Stimulated activated naive CD8-positive, alpha-beta T cell treated with anti-CD3 and anti-CD28 coated beads, Interleukin-15, Interleukin-2, amounts not matched to agents 100 ng/mL and 50 ng/mL, for 24 hours (primary cell): ENCODE measurements around the gene DRC1.

Experiments used
- H3K27ac Mint-ChIP-seq: one replicate; pipeline ENCODE4 v1.8.0; 2021; ENCODE audit warnings: mild to moderate bottlenecking, mixed read lengths
- H3K27me3 Mint-ChIP-seq: one replicate; pipeline ENCODE4 v1.8.0; 2021; ENCODE audit warnings: mixed read lengths
- H3K36me3 Mint-ChIP-seq: one replicate; pipeline ENCODE4 v1.8.0; 2021; ENCODE audit warnings: low read depth, mixed read lengths
- H3K4me1 Mint-ChIP-seq: one replicate; pipeline ENCODE4 v1.8.0; 2021; ENCODE audit warnings: low read depth, mixed read lengths
- H3K4me3 Mint-ChIP-seq: one replicate; pipeline ENCODE4 v1.8.0; 2021; ENCODE audit warnings: mild to moderate bottlenecking, mixed read lengths
- H3K9me3 Mint-ChIP-seq: one replicate; pipeline ENCODE4 v1.8.0; 2021; ENCODE audit warnings: mixed read lengths

DRC1 gene

DNA sequence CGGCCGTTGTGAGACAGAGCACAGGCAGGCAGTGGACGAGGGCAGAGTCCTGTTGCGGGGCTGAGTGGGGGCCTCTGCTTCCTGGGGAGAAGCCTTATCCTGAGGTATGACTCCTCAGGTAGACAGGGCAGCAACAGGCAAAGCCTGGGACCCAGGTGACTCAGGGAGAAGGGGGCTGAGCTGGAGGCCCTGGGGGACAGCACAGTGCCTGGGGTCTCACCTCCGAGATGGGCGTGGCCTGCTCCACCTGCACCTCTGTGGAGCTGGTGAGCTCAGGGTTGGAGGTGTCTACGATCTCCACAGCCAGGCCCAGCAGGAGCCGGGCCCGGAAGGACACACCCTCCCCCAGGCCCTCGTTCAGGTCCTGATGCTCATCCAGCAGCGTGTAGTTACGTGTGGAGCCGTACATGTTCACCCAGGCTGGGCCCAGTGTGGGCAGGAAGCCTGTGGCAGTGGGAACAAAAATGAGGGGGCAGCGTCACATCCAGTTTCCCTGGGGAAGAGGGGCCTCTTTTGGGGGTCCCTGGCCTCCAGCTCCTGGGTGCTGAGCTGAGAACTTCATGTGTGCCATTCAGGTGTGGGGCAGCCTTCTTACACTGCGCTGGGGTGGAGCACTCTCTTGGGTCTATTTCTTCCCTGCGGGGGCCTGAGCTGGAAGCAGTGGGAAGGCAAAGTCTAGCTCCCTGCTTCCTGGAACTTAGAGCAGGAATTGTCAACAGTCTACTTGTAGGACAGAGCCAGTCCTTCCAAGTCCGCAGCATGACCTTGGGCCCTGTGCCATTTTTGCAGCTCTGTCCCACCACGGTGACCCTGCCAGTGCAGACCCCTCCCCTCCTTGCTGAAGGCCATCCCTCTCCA lies 79.1 kb downstream of the DRC1 start:
- no peaks in the 10 kb centered on the region for H3K9me3 Mint-ChIP-seq
- peaks cover 4% of the 10 kb centered on the region for H3K4me1 Mint-ChIP-seq
- H3K4me3 Mint-ChIP-seq: no peak overlapping the region
- H3K27ac Mint-ChIP-seq: no peak overlapping the region
- H3K27me3 Mint-ChIP-seq: peaks cover 2% of the 10 kb centered on the region
- no peaks in the 10 kb centered on the region for H3K36me3 Mint-ChIP-seq

DNA sequence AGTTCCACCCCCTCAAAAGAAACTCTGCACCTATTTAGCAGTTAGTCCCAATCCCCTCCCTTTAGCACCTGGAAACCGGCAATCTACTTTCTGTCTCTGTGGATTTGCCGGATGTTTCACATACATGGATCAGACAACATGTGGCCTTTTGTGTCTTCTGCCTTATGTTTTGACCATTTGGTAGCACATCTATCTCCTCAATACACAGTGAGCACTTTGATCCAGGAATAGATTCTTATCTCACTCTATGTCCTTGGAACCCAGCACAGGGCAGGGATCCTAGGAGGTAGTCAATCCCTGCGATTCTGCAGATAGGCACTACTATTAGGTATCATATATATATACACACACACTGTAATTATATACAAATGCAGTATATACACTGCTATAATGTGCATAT lies 80.0 kb downstream of the DRC1 start:
- no peaks in the 10 kb centered on the region for H3K9me3 Mint-ChIP-seq

DNA sequence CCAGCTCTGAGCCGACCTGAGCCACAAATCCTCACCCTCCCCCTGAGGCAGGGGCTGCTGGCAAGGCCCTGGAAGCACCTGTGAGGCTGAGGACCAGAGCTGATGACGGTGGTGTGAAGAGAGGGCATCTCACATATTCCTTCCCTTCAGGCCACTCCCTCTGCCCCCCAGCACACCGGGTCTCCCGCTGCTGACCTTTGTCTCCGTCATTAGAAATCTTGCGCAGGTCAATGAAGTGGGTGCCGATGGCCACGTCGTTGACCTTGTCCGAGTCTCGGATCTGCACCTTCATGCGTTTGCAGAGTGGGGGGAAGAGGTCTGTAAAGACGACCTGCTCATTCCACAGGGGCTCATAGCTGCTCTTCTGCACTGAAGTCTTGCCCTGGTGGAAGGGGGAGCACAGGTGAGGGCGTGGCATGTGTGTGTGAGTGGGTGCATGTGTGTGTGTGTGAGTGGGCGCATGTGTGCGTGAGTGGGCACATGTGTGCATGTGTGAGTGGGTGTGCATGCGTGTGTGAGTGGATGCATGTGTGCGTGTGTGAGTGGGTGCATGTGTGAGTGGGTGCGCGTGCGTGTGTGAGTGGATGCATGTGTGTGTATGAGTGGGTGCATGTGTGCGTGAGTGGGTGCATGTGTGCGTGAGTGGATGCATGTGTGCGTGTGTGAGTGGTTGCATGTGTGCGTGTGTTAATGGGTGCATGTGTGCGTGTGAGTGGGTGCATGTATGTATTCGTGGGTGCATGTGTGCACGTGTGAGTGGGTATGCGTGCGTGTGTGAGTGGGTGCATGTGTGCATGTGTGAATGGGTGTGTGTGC lies 80.7 kb downstream of the DRC1 start:
- no peaks in the 10 kb centered on the region for H3K9me3 Mint-ChIP-seq
- peaks cover 3% of the 10 kb centered on the region for H3K4me1 Mint-ChIP-seq
- H3K27me3 Mint-ChIP-seq: peaks cover 3% of the 10 kb centered on the region
- H3K27ac Mint-ChIP-seq: no peak overlapping the region
- H3K4me3 Mint-ChIP-seq: no peak overlapping the region
- H3K36me3 Mint-ChIP-seq: no peaks in the 10 kb centered on the region

More for the DNA sequence above, 80.0 kb downstream of the DRC1 start:
- Mint-ChIP-seq H3K36me3 (no peaks in the 10 kb centered on the region), H3K27me3 (peaks cover 3% of the 10 kb centered on the region), H3K4me1 (peaks cover 4% of the 10 kb centered on the region), H3K27ac (no peak overlapping the region), H3K4me3 (no peak overlapping the region)

DNA sequence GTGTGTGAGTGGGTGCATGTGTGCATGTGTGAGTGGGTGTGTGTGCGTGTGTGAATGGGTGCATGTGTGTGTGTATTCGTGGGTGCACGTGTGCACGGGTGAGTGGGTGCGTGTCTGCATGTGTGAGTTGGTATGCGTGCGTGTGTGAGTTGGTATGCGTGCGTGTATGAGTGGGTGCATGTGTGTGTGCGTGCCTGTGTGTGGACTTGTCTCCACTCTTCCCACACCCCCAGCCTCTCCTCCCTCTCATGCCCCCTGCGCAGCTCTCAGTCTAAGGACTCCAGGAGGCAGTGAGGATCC lies 81.3 kb downstream of the DRC1 start:
- no peak overlapping the region for H3K27ac Mint-ChIP-seq
- H3K4me3 Mint-ChIP-seq: no peak overlapping the region
- H3K9me3 Mint-ChIP-seq: no peaks in the 10 kb centered on the region
- H3K27me3 Mint-ChIP-seq: peaks cover 3% of the 10 kb centered on the region
- no peaks in the 10 kb centered on the region for H3K36me3 Mint-ChIP-seq
- H3K4me1 Mint-ChIP-seq: no peaks in the 10 kb centered on the region

DNA sequence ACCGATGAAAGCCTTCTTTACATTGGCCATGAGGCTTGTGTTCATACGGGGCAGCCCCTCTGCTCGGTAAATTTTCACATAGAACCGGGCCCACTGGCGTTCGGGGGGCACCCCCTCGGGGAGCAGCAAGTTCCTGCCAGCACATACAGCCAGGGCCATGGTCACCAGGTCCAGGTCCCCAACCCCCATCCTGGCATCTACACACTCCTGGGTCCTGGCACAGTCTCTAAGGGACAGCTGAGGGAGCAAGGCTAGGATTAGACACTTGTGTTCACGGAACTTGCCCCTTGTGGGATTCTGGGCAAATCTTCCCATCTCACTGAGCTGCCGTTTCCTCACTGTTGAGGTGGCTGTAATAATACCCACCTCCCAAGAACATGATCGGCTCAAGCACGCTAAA lies 81.8 kb downstream of the DRC1 start:
- no peaks in the 10 kb centered on the region for H3K9me3 Mint-ChIP-seq
- no peak overlapping the region for H3K27ac Mint-ChIP-seq
- H3K4me1 Mint-ChIP-seq: no peaks in the 10 kb centered on the region
- H3K36me3 Mint-ChIP-seq: no peaks in the 10 kb centered on the region
- H3K27me3 Mint-ChIP-seq: peaks cover 3% of the 10 kb centered on the region
- H3K4me3 Mint-ChIP-seq: no peak overlapping the region

DNA sequence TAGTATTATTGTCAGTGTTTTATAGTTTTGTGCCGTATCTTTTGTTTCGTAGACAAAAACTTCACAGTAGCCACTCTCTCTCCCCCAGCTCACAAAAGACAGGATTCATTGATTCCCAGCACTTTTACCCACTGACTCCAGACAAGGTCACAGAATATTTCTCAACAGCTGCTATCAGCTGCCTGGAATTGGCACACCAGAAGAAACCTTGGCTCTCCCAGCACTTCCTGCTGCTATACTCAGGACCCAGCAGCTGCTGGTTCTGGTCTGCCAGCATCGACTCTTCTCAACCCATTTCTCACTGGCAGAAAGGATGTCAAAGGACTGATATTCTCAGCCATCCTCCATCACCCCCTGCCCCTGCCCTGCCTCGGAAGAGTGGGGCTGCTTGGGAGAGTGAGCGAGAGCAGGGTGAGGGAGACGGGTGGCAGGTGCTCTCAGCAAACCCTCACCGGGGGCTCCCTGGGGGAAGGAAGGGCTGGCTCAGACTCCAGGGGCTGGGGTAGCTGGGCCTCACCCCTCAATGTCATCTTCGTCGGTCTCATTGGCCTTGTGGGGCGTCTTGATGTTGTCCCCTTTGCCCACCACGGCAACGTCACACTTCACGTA lies 82.3 kb downstream of the DRC1 start:
- Mint-ChIP-seq H3K9me3 (no peaks in the 10 kb centered on the region), H3K27me3 (peaks cover 3% of the 10 kb centered on the region), H3K4me1 (no peaks in the 10 kb centered on the region), H3K4me3 (no peak overlapping the region), H3K27ac (no peak overlapping the region), H3K36me3 (no peaks in the 10 kb centered on the region)

DNA sequence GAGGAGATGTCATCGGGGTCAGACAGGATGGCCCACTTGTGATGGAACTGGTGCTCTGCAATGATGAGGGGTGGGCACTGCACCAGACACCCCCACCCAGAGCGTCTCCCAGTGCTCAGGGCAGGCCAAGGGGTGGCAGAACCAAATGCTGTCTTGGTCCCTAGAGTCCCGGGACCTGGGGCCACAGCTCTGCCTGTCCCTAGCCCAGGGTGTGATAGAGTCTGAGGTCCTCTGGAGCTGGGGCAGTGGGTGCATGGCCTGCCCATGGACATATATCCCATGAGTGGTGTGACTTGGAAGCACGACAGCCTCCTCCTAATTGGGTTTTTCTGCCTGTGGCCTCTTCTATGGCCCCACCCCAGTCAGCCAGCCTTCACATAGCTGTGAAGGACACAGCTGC lies 82.9 kb downstream of the DRC1 start:
- Mint-ChIP-seq H3K4me1 (no peaks in the 10 kb centered on the region), H3K27ac (no peak overlapping the region), H3K4me3 (no peak overlapping the region), H3K36me3 (no peaks in the 10 kb centered on the region), H3K27me3 (peaks cover 3% of the 10 kb centered on the region), H3K9me3 (no peaks in the 10 kb centered on the region)

DNA sequence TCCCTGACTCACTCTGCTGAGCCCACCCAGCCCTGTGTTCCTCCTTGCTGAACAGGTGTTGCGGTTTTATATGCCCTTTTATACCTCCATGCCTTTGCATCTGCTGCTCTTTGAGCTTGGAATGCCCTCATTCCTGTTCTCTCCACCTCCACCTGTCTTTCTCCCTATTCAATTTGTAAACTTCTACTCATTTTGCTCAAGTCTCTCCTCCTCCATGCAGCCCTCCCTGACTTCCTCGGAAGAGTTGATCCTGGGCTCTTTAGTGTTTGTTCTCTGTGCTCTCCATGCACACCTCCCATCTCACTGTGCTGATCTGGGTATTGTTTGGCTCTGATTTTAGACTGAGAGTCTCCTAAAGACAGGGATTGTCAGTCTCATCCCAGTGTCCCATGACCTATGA lies 83.4 kb downstream of the DRC1 start:
- Mint-ChIP-seq H3K27me3 (peaks cover 3% of the 10 kb centered on the region), H3K9me3 (no peaks in the 10 kb centered on the region), H3K36me3 (no peaks in the 10 kb centered on the region), H3K27ac (no peak overlapping the region), H3K4me3 (no peak overlapping the region), H3K4me1 (no peaks in the 10 kb centered on the region)

DNA sequence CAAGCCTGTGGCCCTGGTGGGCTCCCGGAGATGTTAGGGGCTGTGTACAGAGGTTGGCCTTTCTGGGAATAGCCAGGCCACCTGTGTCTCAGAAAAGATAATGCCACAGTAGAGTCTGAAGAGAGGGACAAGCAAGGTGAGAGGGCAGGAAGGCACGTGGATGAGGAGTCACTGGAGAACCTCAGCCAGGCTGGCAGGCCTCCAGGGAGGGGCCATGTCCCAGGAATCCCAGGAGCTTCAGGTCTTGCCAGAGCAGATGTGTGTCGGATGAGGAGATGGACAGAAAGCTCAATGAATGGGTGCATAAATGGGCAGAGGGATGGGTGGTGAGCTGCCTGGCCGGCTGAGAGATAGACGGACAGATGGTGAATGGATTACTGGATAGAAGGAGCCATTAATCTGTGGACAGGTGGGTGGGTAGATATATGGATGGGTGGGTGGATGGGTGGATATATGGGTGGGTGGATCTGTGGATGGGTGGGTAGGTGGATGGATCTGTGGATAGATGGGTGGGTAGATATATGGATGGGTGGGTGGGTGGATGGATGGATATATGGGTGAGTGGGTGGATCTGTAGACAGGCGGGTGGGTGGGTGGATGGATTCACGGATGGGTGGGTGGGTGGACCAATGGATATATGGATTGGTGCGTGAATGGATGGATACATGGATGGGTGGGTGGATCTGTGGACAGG lies 84.2 kb downstream of the DRC1 start:
- H3K27ac Mint-ChIP-seq: no peak overlapping the region
- H3K36me3 Mint-ChIP-seq: no peaks in the 10 kb centered on the region
- peaks cover 3% of the 10 kb centered on the region for H3K27me3 Mint-ChIP-seq
- H3K9me3 Mint-ChIP-seq: no peaks in the 10 kb centered on the region
- no peaks in the 10 kb centered on the region for H3K4me1 Mint-ChIP-seq
- H3K4me3 Mint-ChIP-seq: no peak overlapping the region

DNA sequence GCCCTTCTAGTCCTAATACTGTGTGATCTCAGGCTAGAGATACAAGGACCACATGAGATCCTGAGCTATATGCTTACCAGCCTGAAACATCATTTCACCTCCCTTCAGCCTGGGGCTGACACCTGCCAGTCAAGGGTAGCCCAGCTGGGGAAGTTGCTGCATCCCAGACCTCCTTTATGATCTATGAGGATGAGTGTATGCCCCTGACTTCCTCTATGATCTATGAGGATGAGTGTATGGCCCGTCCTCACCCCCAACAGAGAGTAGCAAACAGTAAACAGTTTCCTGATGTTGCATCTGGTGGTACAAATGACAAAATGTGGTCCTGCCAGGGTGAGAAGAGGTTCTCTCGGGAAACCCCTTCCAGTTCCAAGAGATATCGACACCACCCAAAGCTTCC lies 85.1 kb downstream of the DRC1 start:
- Mint-ChIP-seq H3K27ac (no peak overlapping the region), H3K27me3 (peaks cover 3% of the 10 kb centered on the region), H3K36me3 (no peaks in the 10 kb centered on the region), H3K9me3 (no peaks in the 10 kb centered on the region), H3K4me3 (no peak overlapping the region), H3K4me1 (no peaks in the 10 kb centered on the region)

DNA sequence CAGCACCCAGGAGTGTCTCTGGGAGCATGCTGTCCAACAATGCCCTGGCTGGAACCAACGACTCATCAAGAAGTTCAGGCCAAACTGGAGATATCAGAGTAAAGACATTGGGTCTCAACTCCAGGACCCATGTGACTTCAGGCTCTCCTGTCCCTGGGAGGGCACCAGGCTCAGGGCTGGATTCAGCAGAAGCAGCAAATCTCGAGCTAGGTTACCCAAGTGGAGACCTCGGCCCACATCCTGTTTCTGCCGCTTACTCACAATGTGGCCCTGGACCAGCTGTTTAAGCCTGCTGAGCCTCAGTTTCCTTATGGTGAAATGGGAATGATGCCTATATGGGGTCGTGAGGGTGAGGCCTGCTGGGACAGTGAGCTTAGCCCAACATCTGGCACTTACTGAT lies 85.5 kb downstream of the DRC1 start:
- Mint-ChIP-seq H3K27ac (no peak overlapping the region), H3K36me3 (no peaks in the 10 kb centered on the region)

DNA sequence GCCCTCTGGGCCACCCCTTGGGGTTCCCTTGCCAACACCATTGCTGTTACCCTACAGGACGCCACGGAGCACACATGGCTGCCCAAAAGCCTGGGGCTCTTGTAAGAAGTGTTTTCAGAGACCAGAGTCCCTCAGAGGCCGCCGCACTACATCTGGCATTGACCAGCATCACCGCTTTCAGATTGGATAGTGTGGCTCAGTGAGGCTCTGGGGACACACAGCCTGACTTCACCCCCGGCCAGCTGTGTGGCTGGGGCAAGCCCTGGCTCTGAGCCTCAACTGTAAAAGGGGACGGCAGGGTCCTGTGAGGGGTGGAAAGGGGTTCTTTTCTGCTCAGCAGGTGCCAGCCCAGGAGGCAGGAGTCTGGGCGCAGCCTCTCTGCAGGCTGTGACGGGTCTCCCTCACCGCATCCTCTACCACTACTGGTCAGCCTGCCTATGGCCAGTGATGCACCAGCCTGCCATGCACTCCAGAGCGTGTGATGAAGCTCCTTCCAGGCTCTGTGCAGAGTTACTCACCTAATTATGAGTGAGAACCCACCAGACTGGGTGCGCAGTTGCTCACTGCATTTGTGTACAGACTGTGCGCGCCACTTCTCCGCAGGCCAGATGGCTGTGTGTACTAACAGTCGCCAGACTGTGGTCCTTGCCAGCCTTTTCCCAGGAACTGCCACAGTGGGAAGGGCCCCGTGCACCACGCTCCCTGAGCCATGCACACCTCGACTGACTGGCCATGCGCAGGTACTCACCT lies 86.9 kb downstream of the DRC1 start:
- H3K27me3 Mint-ChIP-seq: peaks cover 3% of the 10 kb centered on the region
- H3K4me3 Mint-ChIP-seq: no peak overlapping the region
- H3K27ac Mint-ChIP-seq: no peak overlapping the region
- no peaks in the 10 kb centered on the region for H3K9me3 Mint-ChIP-seq
- H3K36me3 Mint-ChIP-seq: no peaks in the 10 kb centered on the region
- no peaks in the 10 kb centered on the region for H3K4me1 Mint-ChIP-seq

More for the DNA sequence above, 85.5 kb downstream of the DRC1 start:
- Mint-ChIP-seq H3K9me3 (no peaks in the 10 kb centered on the region), H3K4me1 (no peaks in the 10 kb centered on the region), H3K27me3 (peaks cover 3% of the 10 kb centered on the region), H3K4me3 (no peak overlapping the region)

DNA sequence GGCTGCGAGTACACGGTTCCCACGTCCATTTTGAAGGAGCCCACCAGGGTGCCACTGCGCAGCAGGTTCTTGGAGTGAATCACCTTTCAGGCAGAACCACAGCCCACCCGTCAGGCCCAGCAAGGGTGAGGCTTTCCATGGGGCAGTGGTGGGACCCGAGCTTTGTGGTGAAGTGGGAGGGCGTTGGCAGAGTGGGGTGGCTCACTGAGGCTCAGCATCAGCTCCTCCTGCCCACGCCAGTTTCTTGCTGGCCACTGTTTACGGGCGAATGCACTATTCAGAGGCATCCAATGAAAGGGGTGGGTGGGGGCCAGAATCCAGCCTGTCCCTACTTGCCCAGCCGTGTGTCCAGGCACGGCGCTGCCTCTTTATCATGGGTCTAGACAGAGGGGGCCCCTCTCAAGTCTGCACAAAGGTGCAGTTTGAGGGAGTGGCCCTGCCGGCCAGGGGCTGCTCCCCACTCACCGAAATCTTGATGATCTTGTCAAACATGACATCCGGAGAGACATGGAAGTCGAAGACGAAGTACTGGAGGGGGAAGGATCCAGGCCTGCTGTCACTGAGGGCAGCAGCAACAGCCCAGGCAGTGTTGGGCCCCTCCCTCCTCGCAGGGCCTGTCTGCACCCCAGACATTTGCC lies 87.6 kb downstream of the DRC1 start:
- H3K4me1 Mint-ChIP-seq: no peaks in the 10 kb centered on the region
- no peaks in the 10 kb centered on the region for H3K9me3 Mint-ChIP-seq
- H3K27me3 Mint-ChIP-seq: peaks cover 3% of the 10 kb centered on the region
- H3K36me3 Mint-ChIP-seq: no peaks in the 10 kb centered on the region
- no peak overlapping the region for H3K4me3 Mint-ChIP-seq
- no peak overlapping the region for H3K27ac Mint-ChIP-seq

DNA sequence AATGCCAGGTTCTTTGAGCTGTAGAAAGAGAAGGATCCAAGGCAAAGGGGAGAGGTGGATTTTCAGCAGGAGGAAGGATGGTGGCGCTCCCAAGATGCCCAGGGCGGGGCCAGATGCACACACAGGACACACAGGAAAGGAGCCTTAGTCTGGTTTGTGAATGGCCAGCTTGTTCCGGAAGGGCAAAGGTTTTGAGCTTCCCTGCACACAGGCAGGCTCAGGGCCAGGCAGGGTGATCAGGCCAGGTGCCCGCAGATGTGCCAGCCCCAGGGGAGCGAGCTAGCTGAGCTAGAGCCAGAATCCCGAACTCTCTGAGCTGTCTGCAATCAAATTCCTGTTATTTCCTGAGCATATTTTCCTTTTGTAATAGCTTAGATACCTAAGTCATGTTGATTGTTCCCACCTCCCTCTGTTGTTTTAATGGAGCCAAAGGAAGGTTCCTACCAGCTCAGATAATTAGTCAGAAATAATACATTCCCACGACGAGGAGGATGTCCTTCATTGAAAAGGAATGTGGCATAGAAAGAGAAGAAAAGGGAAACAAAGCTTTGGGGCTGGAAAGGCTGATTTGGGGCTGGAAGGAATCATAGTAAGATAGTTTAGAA lies 89.9 kb downstream of the DRC1 start:
- Mint-ChIP-seq H3K27ac (no peak overlapping the region), H3K9me3 (no peaks in the 10 kb centered on the region), H3K4me3 (no peak overlapping the region), H3K27me3 (no peaks in the 10 kb centered on the region), H3K4me1 (no peaks in the 10 kb centered on the region), H3K36me3 (no peaks in the 10 kb centered on the region)
